Gastrocnemius medialis (tissue), 4 donors: ENCODE data around the gene ZDHHC3. TPM values are rescaled to one million over a fixed set of nuclear protein-coding genes. Genes with fewer than 3 reads are reported as not detected.

Experiments used
- ATAC-seq, 2 donors: fragments of 150-250 bp; one replicate each; pipeline ENCODE4 v1.9.1; 2016
- DNase-seq, 2 donors: peaks; one replicate each; pipeline ENCODE4 v3.0.0-alpha.2; 2019
- H3K27ac ChIP-seq, 4 donors: fragments of 200-600 bp; sonication (generic); 1 replicate in 1 of 4; 2 replicates in 3 of 4; pipeline ENCODE4 v1.5.1; 2016 to 2018; ENCODE audit warnings: mild to moderate bottlenecking in 2 of 4, moderate library complexity in 1 of 4
- H3K27me3 ChIP-seq, 3 donors: fragments of 200-600 bp; sonication (generic) in 2 of 3; 1 replicate in 1 of 3; 2 replicates in 2 of 3; pipeline versions ENCODE4 v1.5.1 to v1.6.0; 2016 to 2019; ENCODE audit warnings: mild to moderate bottlenecking in 1 of 3, moderate library complexity in 1 of 3
- H3K36me3 ChIP-seq, 2 donors: fragments of 200-600 bp; sonication (generic) in 1 of 2; one replicate each; pipeline ENCODE4 v1.5.1; 2017 to 2018
- H3K4me1 ChIP-seq, 2 donors: fragments of 200-600 bp; sonication (generic) in 1 of 2; one replicate each; pipeline ENCODE4 v1.5.1; 2016 to 2017; ENCODE audit warnings: mild to moderate bottlenecking in 2 of 2
- H3K4me3 ChIP-seq, 4 donors: fragments of 200-600 bp; sonication (generic) in 3 of 4; 1 replicate in 1 of 4; 2 replicates in 3 of 4; pipeline ENCODE4 v1.5.1; 2016 to 2019; ENCODE audit warnings: mild to moderate bottlenecking in 2 of 4
- H3K9me3 ChIP-seq, 3 donors: fragments of 200-600 bp; sonication (generic) in 2 of 3; 1 replicate in 1 of 3; 2 replicates in 2 of 3; pipeline ENCODE4 v1.5.1; 2016 to 2019
- POLR2A ChIP-seq, 2 donors: fragments of 450-650 bp; IDR thresholded peaks; one replicate each; pipeline ENCODE4 v1.6.1; 2017; ENCODE audit warnings: antibody characterized with exemption in 2 of 2, mild to moderate bottlenecking in 2 of 2, moderate library complexity in 2 of 2
- in situ Hi-C, 4 donors: fragments of 200-750 bp; cut with MboI; loops; one replicate each; pipeline versions ENCODE4 v1.15.0 to v1.8.0; 2017; ENCODE audit warnings: low sequenced_read_pairs in 4 of 4
- intact Hi-C: fragments of 100-400 bp; cut with DNase I; formaldehyde crosslinking; loops from one replicate; pipeline ENCODE4 v1.15.1; 2023; ENCODE audit warnings: low total_unique reads
- total RNA-seq, 4 donors: library from RNA; depleted of rRNA; stranded (reverse); fragments of >200 nt; gene quantifications; one replicate each; pipeline versions ENCODE4 v1.1.0 to v1.2.3, GENCODE V29; 2016
- TF ChIP-seq, protein P1 (sequence below), 5 experiments: fragments of 450-650 bp in 3 of 5; fragments of 200-600 bp in 2 of 5; sonication (generic) in 2 of 5; IDR thresholded peaks in 4 of 5; conservative IDR thresholded peaks in 1 of 5; 1 replicate in 4 of 5; 2 replicates in 1 of 5; pipeline ENCODE4 v1.5.1; 2016 to 2019; ENCODE audit warnings: antibody characterized with exemption in 5 of 5, mild to moderate bottlenecking in 3 of 5, moderate library complexity in 3 of 5

ZDHHC3 gene
- total RNA-seq, 4 donors from 2014 or later: 66.2 to 90.5 (median 74.5) TPM

DNA sequence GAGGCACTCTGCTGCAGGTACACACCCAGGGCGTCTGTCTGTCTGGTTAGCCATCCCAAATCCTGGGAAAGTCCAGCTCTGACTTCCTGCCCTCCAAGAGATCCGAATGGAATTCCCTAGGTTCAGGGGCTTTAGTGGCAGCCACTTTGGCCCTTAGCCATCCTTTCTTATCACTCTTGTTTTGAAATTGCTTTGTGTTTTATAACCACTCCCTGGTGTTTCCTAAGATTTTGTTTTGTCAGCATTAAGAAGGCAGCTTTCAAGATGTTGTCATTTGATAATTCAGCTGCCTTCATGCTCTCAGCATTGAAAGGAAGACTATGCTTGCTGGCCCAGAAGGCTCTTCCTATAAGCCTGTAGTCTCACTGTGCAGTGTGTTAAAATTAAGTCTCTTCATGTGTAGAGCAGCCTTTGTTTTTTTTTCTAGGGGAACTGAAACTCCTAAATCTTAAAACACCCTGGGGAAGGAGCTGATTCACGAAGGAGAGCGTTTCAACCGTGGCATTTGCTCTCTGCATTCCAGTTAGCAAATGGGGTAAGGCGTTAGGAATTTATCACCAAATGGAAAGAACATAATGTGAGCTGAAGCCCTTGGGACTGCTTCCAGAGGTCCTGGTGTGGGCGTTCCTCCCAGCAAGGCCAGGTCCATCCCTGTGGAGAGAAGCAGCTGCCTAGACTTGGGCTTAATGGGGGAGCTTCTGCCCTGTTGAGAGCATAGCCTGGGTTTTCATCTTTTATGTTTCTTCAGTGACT lies 36.0 kb upstream of the ZDHHC3 start:
- intact Hi-C loops (no loop called here), in situ Hi-C loops (no loop called here)
- TF ChIP-seq, protein P1, sequence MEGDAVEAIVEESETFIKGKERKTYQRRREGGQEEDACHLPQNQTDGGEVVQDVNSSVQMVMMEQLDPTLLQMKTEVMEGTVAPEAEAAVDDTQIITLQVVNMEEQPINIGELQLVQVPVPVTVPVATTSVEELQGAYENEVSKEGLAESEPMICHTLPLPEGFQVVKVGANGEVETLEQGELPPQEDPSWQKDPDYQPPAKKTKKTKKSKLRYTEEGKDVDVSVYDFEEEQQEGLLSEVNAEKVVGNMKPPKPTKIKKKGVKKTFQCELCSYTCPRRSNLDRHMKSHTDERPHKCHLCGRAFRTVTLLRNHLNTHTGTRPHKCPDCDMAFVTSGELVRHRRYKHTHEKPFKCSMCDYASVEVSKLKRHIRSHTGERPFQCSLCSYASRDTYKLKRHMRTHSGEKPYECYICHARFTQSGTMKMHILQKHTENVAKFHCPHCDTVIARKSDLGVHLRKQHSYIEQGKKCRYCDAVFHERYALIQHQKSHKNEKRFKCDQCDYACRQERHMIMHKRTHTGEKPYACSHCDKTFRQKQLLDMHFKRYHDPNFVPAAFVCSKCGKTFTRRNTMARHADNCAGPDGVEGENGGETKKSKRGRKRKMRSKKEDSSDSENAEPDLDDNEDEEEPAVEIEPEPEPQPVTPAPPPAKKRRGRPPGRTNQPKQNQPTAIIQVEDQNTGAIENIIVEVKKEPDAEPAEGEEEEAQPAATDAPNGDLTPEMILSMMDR (IDR thresholded peaks at IDR 0.05 in 4 of 5, conservative IDR thresholded peaks at IDR 0.05 in 1 of 5): no peak
- no peak for TF ChIP-seq POLR2A (IDR thresholded peaks at IDR 0.05)
- H3K9me3 ChIP-seq: no peaks in the 10 kb centered on the region
- peak overlapping the region in 3 of 4 donors; percentile 3 to 8 (median 6) for H3K4me3 ChIP-seq
- DNase-seq (peak; percentile 46 to 77), ATAC-seq (peak; percentile 59 to 74)
- peak overlapping the region; percentile 76 to 89 (median 83) for H3K27ac ChIP-seq
- peaks cover 0 to 7% of the 10 kb centered on the region in 2 donors for H3K36me3 ChIP-seq
- H3K4me1 ChIP-seq: peaks cover 56 to 61% of the 10 kb centered on the region in 2 donors
- H3K27me3 ChIP-seq: no peaks in the 10 kb centered on the region

GRCh38 chr3:45010811-45011333 lies 34.9 kb upstream of the ZDHHC3 start:
- no peaks in the 10 kb centered on the region for H3K9me3 ChIP-seq
- ATAC-seq: peak; percentile 32 to 60
- peaks cover 0 to 7% of the 10 kb centered on the region in 2 donors for H3K36me3 ChIP-seq
- H3K4me1 ChIP-seq: peaks cover 58 to 63% of the 10 kb centered on the region in 2 donors
- TF ChIP-seq POLR2A (IDR thresholded peaks at IDR 0.05): no peak
- TF ChIP-seq, protein P1 (IDR thresholded peaks at IDR 0.05 in 4 of 5, conservative IDR thresholded peaks at IDR 0.05 in 1 of 5): no peak
- in situ Hi-C loops (no loop called here), intact Hi-C loops (no loop called here)
- peak overlapping the region; percentile 76 to 89 (median 83) for H3K27ac ChIP-seq
- no peaks in the 10 kb centered on the region for H3K27me3 ChIP-seq
- no peak overlapping the region for H3K4me3 ChIP-seq
- peak in 1 of 2 donors; percentile 51 for DNase-seq

DNA sequence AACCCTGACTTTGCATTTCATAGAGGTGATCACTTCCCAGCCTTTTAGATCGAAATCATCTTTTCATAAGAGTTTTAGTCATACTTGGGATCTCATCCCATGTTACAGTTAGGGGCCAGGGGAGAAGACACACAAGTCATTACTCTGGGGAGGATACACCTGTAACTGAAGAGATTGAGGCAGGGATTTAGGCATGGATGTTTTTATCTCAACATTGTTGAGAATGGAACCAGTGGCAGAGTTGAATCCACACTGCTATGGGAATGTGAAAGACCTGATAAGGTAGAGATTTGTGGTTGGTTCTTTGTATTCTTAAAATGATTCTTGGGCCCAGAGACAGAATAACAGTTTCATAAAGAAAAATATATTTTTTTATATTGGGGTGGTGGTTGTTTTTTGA lies 33.9 kb upstream of the ZDHHC3 start:
- Histone ChIP-seq H3K9me3 (no peaks in the 10 kb centered on the region), H3K4me1 (peaks cover 58 to 65% of the 10 kb centered on the region in 2 donors), H3K27me3 (no peaks in the 10 kb centered on the region), H3K27ac (peak overlapping the region; percentile 76 to 89 (median 83)), H3K4me3 (no peak overlapping the region), H3K36me3 (peaks cover 0 to 15% of the 10 kb centered on the region in 2 donors)
- in situ Hi-C loops (no loop called here), intact Hi-C loops (no loop called here)
- TF ChIP-seq POLR2A (IDR thresholded peaks at IDR 0.05): no peak
- TF ChIP-seq, protein P1 (IDR thresholded peaks at IDR 0.05 in 4 of 5, conservative IDR thresholded peaks at IDR 0.05 in 1 of 5): no peak
- ATAC-seq (no peak), DNase-seq (no peak)

GRCh38 chr3:45008117-45008516 lies 32.1 kb upstream of the ZDHHC3 start:
- no peaks in the 10 kb centered on the region for H3K27me3 ChIP-seq
- H3K9me3 ChIP-seq: no peaks in the 10 kb centered on the region
- intact Hi-C loops (no loop called here), in situ Hi-C loops (no loop called here)
- TF ChIP-seq, protein P1 (IDR thresholded peaks at IDR 0.05 in 4 of 5, conservative IDR thresholded peaks at IDR 0.05 in 1 of 5): no peak
- TF ChIP-seq POLR2A (IDR thresholded peaks at IDR 0.05): peak in 1 of 2 donors; percentile 12
- peaks cover 58 to 70% of the 10 kb centered on the region in 2 donors for H3K4me1 ChIP-seq
- H3K4me3 ChIP-seq: no peak overlapping the region
- ATAC-seq: peak; percentile 17 to 41
- no peak for DNase-seq
- H3K27ac ChIP-seq: peak overlapping the region; percentile 76 to 89 (median 78)
- peaks cover 0 to 10% of the 10 kb centered on the region in 2 donors for H3K36me3 ChIP-seq
